IMR-90 (cell line): ENCODE data around the gene HPGDS. TPM values are rescaled to one million over a fixed set of nuclear protein-coding genes. Genes with fewer than 3 reads are reported as not detected.

Source experiments
- ATAC-seq: fragments of 200-7000 bp; cut with Tn5 transposase; 2 replicates; pipeline ENCODE4 v1.9.1; 2020; ENCODE audit warnings: low read depth, mild to moderate bottlenecking, moderate library complexity
- BruUV-seq: library from RNA; stranded (reverse); fragments of 400-500 nt; replicated peaks from 2 replicates; lab custom pipeline; 2021; lab: Mats Ljungman, UMichigan
- CTCF ChIA-PET: fragments of 300-600 bp; formaldehyde crosslinking; extraction: SDS; loops from one replicate; lab custom pipeline; 2021; ENCODE audit warnings: antibody characterized with exemption; lab: Yijun Ruan, JAX
- POLR2A ChIA-PET: fragments of 300-600 bp; sonication (Branson Sonifier 250); formaldehyde crosslinking; loops from one replicate; lab custom pipeline; 2022; ENCODE audit warnings: antibody characterized with exemption; ENCODE audit not compliant: unreplicated experiment; lab: Charles Lee
- DNase-seq: peaks from one replicate; pipeline ENCODE4 v3.0.0; 2013
- H2AFZ ChIP-seq: replicated peaks from 2 replicates; pipeline ENCODE3; 2013; ENCODE audit warnings: low read length, mild to moderate bottlenecking; ENCODE audit not compliant: poor library complexity
- H2AK5ac ChIP-seq: 2 replicates; pipeline ENCODE4 v1.6.1; 2013; ENCODE audit warnings: low read depth, low read length, inconsistent platforms
- H2AK9ac ChIP-seq: replicated peaks from 2 replicates; pipeline ENCODE3; 2013; ENCODE audit warnings: mild to moderate bottlenecking, low read depth, low read length, moderate library complexity; ENCODE audit not compliant: poor library complexity
- H2BK120ac ChIP-seq: 2 replicates; pipeline ENCODE4 v1.6.1; 2013; ENCODE audit warnings: low read depth, low read length, inconsistent platforms
- H2BK15ac ChIP-seq: 3 replicates; pipeline ENCODE4 v1.6.1; 2013; ENCODE audit warnings: low read depth, low read length, inconsistent platforms
- H2BK20ac ChIP-seq: 2 replicates; pipeline ENCODE4 v1.6.1; 2013; ENCODE audit warnings: low read depth, mild to moderate bottlenecking, inconsistent platforms, low read length, moderate library complexity
- H2BK5ac ChIP-seq: 2 replicates; pipeline ENCODE4 v1.6.1; 2013; ENCODE audit warnings: mild to moderate bottlenecking, low read depth, low read length, inconsistent platforms; ENCODE audit not compliant: poor library complexity, severe bottlenecking
- H3K14ac ChIP-seq: replicated peaks from 2 replicates; pipeline ENCODE4 v1.6.1; 2013; ENCODE audit warnings: low read depth, low read length, inconsistent platforms
- H3K18ac ChIP-seq: 2 replicates; pipeline ENCODE4 v1.6.1; 2013; ENCODE audit warnings: low read depth, low read length, control low read depth
- H3K23ac ChIP-seq: 2 replicates; pipeline ENCODE4 v1.6.1; 2013; ENCODE audit warnings: low read depth, low read length, inconsistent platforms
- H3K27ac ChIP-seq: 2 replicates; pipeline ENCODE4 v1.5.1; 2013; ENCODE audit warnings: mild to moderate bottlenecking, control low read depth, low read length; ENCODE audit not compliant: insufficient read depth
- H3K27me3 ChIP-seq: 2 replicates; pipeline ENCODE4 v1.6.1; 2013; ENCODE audit warnings: low read length; ENCODE audit not compliant: control insufficient read depth, insufficient read depth
- H3K36me3 ChIP-seq: 2 replicates; pipeline ENCODE4 v1.6.1; 2013; ENCODE audit warnings: low read length, mixed read lengths; ENCODE audit not compliant: control insufficient read depth, insufficient read depth
- H3K4ac ChIP-seq: 2 replicates; pipeline ENCODE4 v1.6.1; 2013; ENCODE audit warnings: low read depth, low read length, inconsistent platforms
- H3K4me1 ChIP-seq: 2 replicates; pipeline ENCODE4 v1.6.1; 2013; ENCODE audit warnings: low read length, mixed read lengths; ENCODE audit not compliant: control insufficient read depth, insufficient read depth
- H3K4me2 ChIP-seq: 2 replicates; pipeline ENCODE4 v1.6.1; 2013; ENCODE audit warnings: low read depth, mild to moderate bottlenecking, control low read depth, low read length, moderate library complexity
- H3K4me3 ChIP-seq: 2 replicates; pipeline ENCODE4 v1.5.1; 2013; ENCODE audit warnings: low read depth, mild to moderate bottlenecking, control low read depth, low read length, moderate library complexity; ENCODE audit not compliant: insufficient read depth
- H3K56ac ChIP-seq: 2 replicates; pipeline ENCODE4 v1.6.1; 2013; ENCODE audit warnings: low read length, inconsistent platforms; ENCODE audit not compliant: insufficient read depth; ENCODE audit errors: extremely low read depth
- H3K79me1 ChIP-seq, 2 experiments: 2 replicates each; pipeline ENCODE4 v1.6.1; 2013; ENCODE audit warnings: low read length in 2 of 2, inconsistent platforms in 1 of 2, low read depth in 1 of 2
- H3K9ac ChIP-seq: 2 replicates; pipeline ENCODE4 v1.6.1; 2013; ENCODE audit warnings: low read depth, low read length, control low read depth
- H3K9me1 ChIP-seq: 2 replicates; pipeline ENCODE4 v1.6.1; 2013; ENCODE audit warnings: low read length, inconsistent platforms; ENCODE audit not compliant: insufficient read depth
- H3K9me3 ChIP-seq: 2 replicates; pipeline ENCODE4 v1.6.1; 2013; ENCODE audit warnings: low read length; ENCODE audit not compliant: control insufficient read depth, insufficient read depth
- H4K20me1 ChIP-seq: 2 replicates; pipeline ENCODE4 v1.6.1; 2013; ENCODE audit warnings: low read length, inconsistent platforms; ENCODE audit not compliant: insufficient read depth
- H4K5ac ChIP-seq: 2 replicates; pipeline ENCODE4 v1.6.1; 2013; ENCODE audit warnings: mild to moderate bottlenecking, low read depth, low read length, control low read depth
- H4K8ac ChIP-seq, 2 experiments: 2 replicates each; pipeline ENCODE4 v1.6.1; 2013; ENCODE audit warnings: low read depth in 2 of 2, low read length in 2 of 2, control low read depth in 1 of 2, inconsistent platforms in 1 of 2
- H4K91ac ChIP-seq: 2 replicates; pipeline ENCODE4 v1.6.1; 2013; ENCODE audit warnings: low read depth, low read length, inconsistent platforms; ENCODE audit not compliant: insufficient read depth
- BHLHE40 ChIP-seq: fragments of 150-350 bp; IDR thresholded peaks from 2 replicates; pipeline ENCODE4 v1.6.1; 2016; ENCODE audit warnings: mild to moderate bottlenecking, low read depth, low read length
- MXI1 ChIP-seq: IDR thresholded peaks from 2 replicates; pipeline ENCODE4 v1.6.1; 2012; ENCODE audit warnings: low read depth, mild to moderate bottlenecking, low read length, moderate library complexity, borderline replicate concordance
- RCOR1 ChIP-seq: IDR thresholded peaks from 2 replicates; pipeline ENCODE4 v1.6.1; 2012; ENCODE audit warnings: mild to moderate bottlenecking, low read length, improper control_type of control experiment; ENCODE audit not compliant: insufficient replicate concordance
- SMC3 ChIP-seq: fragments of 150-350 bp; IDR thresholded peaks from 2 replicates; pipeline ENCODE4 v1.6.1; 2016; ENCODE audit warnings: low read depth, mild to moderate bottlenecking, antibody characterized with exemption, low read length, moderate library complexity
- WGBS, 2 experiments: methylation state at CpG; one replicate each; pipeline versions ENCODE4 v1.1.5 to v1.1.7; 2013; ENCODE audit warnings: missing lambda C conversion rate in 2 of 2; ENCODE audit not compliant: insufficient read length in 1 of 2; ENCODE audit errors: extremely low coverage in 2 of 2; 5-methylcytosine and 5-hydroxymethylcytosine counted together
- dilution Hi-C: fragments of 300-500 bp; cut with HindIII; formaldehyde crosslinking; loops from one replicate; pipeline ENCODE4 v1.14.3; 2018; ENCODE audit warnings: low sequenced_read_pairs; ENCODE audit not compliant: unreplicated experiment
- in situ Hi-C: fragments of 300-500 bp; cut with MboI; formaldehyde crosslinking; loops from 3 replicates; pipeline ENCODE4 v1.14.3; 2019; ENCODE audit warnings: low sequenced_read_pairs, inconsistent platforms, mixed read lengths
- intact Hi-C: fragments of 100-400 bp; cut with micrococcal nuclease; formaldehyde crosslinking; loops from 2 replicates; pipeline ENCODE4 v1.10.0; 2022
- polyA plus RNA-seq, 3 experiments: library from polyadenylated mRNA; depleted of rRNA; stranded (reverse); fragments of >200 nt; gene quantifications; 2 replicates each; pipeline ENCODE4 v1.2.3, GENCODE V29; 2012; ENCODE audit warnings: low replicate concordance in 1 of 3
- total RNA-seq: library from RNA; depleted of rRNA; stranded (reverse); fragments of >200 nt; gene quantifications from 2 replicates; pipeline ENCODE4 v1.2.3, GENCODE V29; 2012

HPGDS gene
- total and polyA plus RNA-seq, 2 of the 4 experiments (the other 2 are of a cell fraction): not detected

GRCh38 chr4:94262163-94263016, 80.2 kb downstream of the HPGDS start:
- Histone ChIP-seq H3K9ac (no peak overlapping the region), H4K5ac (no peak overlapping the region), H2BK15ac (no peak overlapping the region), H3K4ac (no peak overlapping the region), H4K8ac (no peak overlapping the region), H3K4me3 (no peak overlapping the region), H3K4me2 (no peak overlapping the region), H4K20me1 (no peaks in the 10 kb centered on the region), H3K27me3 (no peaks in the 10 kb centered on the region), H2BK5ac (no peak overlapping the region), H2BK20ac (no peak overlapping the region), H3K18ac (no peak overlapping the region), H3K9me3 (no peaks in the 10 kb centered on the region), H2BK120ac (no peak overlapping the region), H2AK9ac (no peak overlapping the region), H3K36me3 (peaks cover 6% of the 10 kb centered on the region; the same call in 1 of the 2 replicates), H2AFZ (no peak overlapping the region), H3K23ac (no peak overlapping the region), H3K4me1 (no peaks in the 10 kb centered on the region), H3K79me1 (peaks cover 3 to 9% of the 10 kb centered on the region in 2 experiments; a peak in 2 of 4 replicates), H3K56ac (no peak overlapping the region), H3K14ac (no peak overlapping the region), H3K9me1 (0 out of 2 replicates have a peak, but pooled peaks cover 3% of the 10 kb centered on the region), H2AK5ac (no peak overlapping the region), H3K27ac (no peak overlapping the region), H4K91ac (no peak overlapping the region)
- no TSS peak for BruUV-seq
- 86% methylated on average over 2 of the region's 5 CpGs; no CpG with 5 or more reads in 1 of the 2 experiments for WGBS, 2 experiments
- CTCF ChIA-PET: interaction anchor here (0.5 to 0.6 kb wide), 3 partner anchors 20 to 898 kb away, joined by 3 to 8 read pairs (median 7); no protein-coding TSS in a partner anchor
- no peak for TF ChIP-seq MXI1
- no peak for TF ChIP-seq RCOR1
- no peak for TF ChIP-seq SMC3
- TF ChIP-seq BHLHE40: no peak
- in situ Hi-C loops (no loop called here), dilution Hi-C loops (no loop called here), intact Hi-C loops (no loop called here)
- ATAC-seq (no peak), DNase-seq (no peak)
- POLR2A ChIA-PET: no interaction called here
